Activated CD4-positive, alpha-beta T cell treated with anti-CD3 and anti-CD28 coated beads for 36 hours (primary cell): ENCODE results near the gene CCDC54. TPM values are rescaled to one million over a fixed set of nuclear protein-coding genes. Genes with fewer than 3 reads are reported as not detected.

Experiments used
- total RNA-seq, 2 experiments: library from RNA; stranded (reverse); gene quantifications; one replicate each; pipeline ENCODE4 v1.2.3, GENCODE V29; 2021

Gene CCDC54
- total RNA-seq, 2 experiments from 2014 or later, result not detected

Other genes starting within 250 kb of the CCDC54 start
- gene BBX, start 145.5 kb downstream of the CCDC54 start, total RNA-seq, result 10 to 100 TPM; 38.9 to 63.4 TPM